RCC 7860 (cell line): ENCODE results near the gene STAC2.
A peak's percentile ranks its signal among the peaks of the same experiment; 100 is the strongest.
"Not testable (repeated sequence)": the region's sequence is repeated elsewhere in the genome, so short reads cannot be mapped to it uniquely, and the experiment has no call there.

Experiments used
- DNase-seq: peaks from one replicate; pipeline ENCODE4 v3.0.0-alpha.2; 2015; ENCODE audit warnings: low spot score
- FAIRE-seq: peaks from 2 replicates; lab custom pipeline; 2012; peaks lifted over from hg19 to GRCh38; lab: Jason Lieb, UNC

Gene STAC2

DNA sequence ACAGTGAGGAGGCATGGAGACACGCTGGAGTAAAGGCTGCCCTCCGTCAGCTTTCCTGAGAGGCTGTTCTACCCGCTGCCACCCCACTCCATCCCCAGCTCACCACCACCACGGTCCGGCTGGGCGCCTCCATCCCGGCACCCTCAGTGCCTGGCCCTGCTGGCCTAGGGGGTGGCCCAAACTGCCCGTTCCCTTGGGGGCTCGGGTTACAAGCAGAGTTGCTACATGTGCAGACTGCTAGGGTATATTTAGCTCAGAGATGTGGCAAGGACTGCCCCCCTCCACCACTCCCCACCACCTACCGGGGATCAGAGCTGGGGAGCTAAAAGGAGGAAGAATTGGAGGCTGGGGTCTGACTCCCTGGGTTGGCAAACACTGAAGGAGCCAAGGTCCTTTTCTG is 32.4 kb downstream of the STAC2 start:
- FAIRE-seq (no peak), DNase-seq (no peak)

GRCh38 chr17:39192901-39193300 is 32.8 kb downstream of the STAC2 start:
- DNase-seq (no peak), FAIRE-seq (no peak)

DNA sequence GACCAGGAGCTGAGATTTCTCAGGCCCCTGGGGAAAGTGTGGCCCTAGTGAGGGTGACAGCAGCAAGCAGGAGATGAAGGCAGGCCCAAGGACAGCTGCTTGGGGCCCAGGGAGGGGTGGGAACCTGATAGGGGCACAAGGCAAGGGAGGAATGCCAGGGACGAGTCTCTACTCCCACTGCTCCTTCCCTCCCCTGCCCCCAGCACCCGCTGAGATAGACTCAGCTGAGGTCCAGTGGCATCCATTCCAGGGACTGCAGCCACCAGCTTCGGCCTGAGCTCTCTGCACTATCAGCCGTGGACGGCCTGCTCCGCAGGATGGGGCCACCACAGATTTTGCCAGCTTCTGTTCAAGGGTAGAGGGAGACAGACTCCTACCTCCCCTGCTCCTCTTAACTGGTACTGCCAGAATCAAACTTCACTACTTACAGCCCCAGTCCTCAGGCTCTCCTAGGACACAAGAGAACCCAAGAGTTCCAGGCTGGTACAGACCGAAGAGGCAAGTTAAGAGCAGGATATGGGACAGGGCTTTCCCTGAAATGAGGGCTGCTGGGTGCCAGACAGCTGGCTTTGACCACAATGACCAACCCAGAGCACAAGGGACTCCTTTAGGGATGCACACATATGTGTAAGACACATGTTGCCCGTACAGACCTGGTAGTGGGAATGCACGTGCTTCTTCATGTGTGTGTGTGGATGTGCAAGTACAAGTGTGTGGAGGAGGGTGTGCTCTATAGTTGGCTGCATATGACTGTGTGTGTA is 33.8 kb downstream of the STAC2 start:
- FAIRE-seq (no peak), DNase-seq (no peak)

DNA sequence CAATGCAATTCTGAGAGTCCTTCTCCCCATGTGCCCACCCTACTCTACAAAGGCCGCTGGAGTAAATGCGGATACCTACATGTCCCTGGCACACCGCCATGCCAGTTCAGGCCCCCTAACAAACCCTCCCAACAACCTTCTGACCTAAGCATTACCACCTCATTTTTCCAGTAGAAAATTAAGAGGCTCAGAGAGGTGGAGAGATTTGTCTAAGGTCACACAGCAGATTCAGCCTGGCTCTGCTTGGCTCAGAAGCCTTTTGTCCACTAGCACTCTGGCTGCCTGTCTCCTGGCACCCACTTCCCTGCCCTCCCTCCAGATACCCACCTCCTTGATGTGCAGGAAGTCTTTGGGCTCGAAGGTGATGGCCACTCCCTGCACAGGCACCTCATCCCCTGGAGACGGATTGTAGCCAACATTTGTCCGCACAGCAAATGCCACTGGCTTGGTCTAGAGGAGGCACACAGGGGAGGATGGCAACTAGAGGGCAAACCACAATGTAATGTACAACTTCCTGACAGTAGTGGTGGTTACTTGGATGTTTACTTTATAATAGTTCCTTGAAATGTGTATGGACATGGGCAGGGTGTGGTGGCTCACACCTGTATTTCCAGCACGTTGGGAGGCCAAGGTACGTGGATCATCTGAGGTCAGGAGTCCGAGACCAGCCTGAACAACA is 38.5 kb downstream of the STAC2 start:
- FAIRE-seq (no peak), DNase-seq (peak; percentile 19)

- FAIRE-seq (no peak), DNase-seq (no peak)
Observed at GRCh38 chr17:39186481-39187002, 39.2 kb downstream of the STAC2 start.

DNA sequence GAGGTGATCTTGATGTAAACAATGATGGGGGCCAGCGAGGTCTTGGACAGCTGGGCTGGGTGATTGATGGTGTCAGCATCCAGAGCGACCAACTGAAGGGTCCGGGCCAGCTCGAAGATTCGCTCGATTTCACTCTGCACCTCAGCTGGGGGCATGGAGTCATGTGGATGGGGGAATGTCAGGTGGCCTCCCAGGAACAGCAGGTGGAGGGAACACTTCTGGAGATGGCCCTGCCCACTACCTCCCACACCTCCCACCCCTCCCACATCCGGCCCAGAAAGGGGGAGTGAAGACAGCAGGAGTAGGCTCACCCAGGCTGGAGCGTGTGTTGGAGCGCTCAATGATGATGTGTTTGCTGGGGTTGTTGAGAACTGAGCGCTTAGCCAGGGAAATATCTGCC is 42.0 kb downstream of the STAC2 start:
- no peak for FAIRE-seq
- no peak for DNase-seq

DNA sequence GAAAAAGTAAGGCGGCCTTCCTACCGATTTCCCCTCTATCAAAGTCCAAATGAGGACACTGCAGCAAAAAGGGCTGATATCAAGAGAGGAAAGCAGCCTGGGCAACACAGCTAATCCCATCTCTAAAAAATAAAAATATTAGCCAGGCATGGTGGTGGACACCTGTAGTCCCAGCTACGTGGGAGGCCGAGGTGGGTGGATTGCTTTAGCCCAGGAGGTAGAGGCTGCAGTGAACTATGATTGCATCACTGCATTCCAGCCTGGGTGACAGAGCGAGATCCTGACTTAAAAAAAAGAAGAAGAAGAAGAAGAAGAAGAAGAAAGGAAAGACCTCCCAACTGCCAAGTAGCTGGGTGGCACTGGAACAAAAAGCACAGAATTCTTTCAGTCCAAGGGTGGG is 42.7 kb downstream of the STAC2 start:
- FAIRE-seq, result no peak
- no peak for DNase-seq

- DNase-seq (no peak), FAIRE-seq (no peak)
Observed at GRCh38 chr17:39181303-39181702, 44.4 kb downstream of the STAC2 start.

GRCh38 chr17:39178536-39178935 is 47.2 kb downstream of the STAC2 start:
- FAIRE-seq, result no peak
- DNase-seq, result no peak

- FAIRE-seq, result no peak
Observed at GRCh38 chr17:39177256-39177655, 48.5 kb downstream of the STAC2 start.

GRCh38 chr17:39175695-39176093 is 50.1 kb downstream of the STAC2 start:
- DNase-seq (no peak), FAIRE-seq (no peak)

More at GRCh38 chr17:39177256-39177655, 48.5 kb downstream of the STAC2 start:
- DNase-seq, result no peak

- DNase-seq (no peak), FAIRE-seq (no peak)
Observed at GRCh38 chr17:39174920-39175694, 50.6 kb downstream of the STAC2 start.

DNA sequence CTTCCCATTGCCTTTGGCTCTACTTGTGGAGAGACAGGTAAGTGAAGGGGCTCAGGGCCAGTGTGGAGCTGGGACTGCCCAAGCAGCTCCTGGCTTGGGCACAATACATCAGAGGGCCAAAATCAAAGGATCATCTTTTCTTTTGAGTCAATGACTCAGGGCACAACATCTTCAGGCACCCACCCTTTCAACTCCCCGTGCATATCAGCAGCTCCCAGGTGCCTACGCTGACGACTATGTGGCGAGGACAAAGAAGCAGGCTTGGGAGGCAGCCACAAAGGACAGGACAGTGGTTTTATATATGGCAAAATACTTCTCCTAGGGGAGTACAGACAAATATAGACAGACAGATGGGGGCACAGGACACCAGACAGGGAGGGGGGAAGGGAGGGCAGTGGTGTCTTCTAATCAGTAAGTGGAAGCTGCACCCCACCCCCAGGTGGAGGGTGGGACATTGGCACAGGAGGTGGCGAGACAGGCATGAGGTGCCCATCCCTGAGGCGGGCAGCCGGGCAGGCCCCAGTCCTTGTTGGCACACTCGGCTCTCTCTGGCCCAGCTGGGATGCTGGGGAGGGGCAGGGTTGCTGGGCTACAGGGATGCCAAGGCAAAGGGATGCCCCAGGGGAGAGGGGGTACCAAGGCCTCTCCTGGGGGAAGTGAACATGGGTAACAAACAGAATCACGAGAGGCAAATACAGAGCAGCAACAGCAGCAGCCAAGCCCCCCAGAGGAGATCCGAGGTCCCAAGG is 52.0 kb downstream of the STAC2 start:
- FAIRE-seq, result no peak
- DNase-seq, result no peak

DNA sequence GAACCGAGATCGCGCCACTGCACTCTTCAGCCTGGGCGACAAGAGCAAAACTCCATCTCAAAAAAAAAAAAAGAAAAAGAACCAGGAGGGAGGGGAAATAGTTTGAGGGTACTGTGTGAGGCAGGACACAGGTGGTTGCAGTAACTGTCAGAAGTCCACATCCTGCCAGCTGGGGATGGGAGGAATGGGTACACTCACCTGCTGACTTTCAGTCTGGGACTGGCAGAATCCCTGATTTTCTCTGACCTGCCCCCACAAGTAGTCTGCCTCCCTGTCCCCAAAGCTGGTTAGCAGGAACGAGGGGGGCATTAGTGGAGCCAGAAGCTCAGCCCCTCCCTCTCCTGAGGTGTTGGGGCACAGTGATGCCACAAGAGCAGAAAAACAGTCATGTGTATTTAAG is 52.7 kb downstream of the STAC2 start:
- DNase-seq, result no peak
- no peak for FAIRE-seq

- DNase-seq (no peak), FAIRE-seq (no peak)
Observed at GRCh38 chr17:39171933-39172332, 53.8 kb downstream of the STAC2 start.

GRCh38 chr17:39170558-39170957 is 55.2 kb downstream of the STAC2 start:
- no peak for DNase-seq
- no peak for FAIRE-seq

- DNase-seq (no peak), FAIRE-seq (no peak)
Observed at GRCh38 chr17:39170109-39170508, 55.6 kb downstream of the STAC2 start.

DNA sequence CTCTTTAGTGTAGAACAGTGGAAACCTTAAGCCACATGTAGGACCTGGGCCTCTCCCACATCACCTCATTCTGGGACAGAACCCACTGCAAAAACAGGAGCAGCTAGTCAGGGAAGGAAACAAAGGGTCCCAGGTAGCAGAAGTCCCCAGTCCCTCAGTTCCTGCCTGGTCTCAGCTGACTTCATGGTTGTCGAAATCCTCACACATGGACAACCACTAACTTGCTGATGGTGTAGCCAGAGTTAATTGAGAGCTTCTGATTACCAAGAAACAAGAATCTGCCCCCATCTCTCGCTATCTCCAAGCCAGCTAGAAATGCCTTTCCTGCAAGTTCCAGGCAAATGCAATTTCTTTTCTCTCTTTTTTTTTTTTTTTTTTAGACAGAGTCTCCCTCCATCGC is 56.2 kb downstream of the STAC2 start:
- no peak for DNase-seq
- FAIRE-seq, result no peak

GRCh38 chr17:39169101-39169500 is 56.6 kb downstream of the STAC2 start:
- DNase-seq (no peak), FAIRE-seq (no peak)

DNA sequence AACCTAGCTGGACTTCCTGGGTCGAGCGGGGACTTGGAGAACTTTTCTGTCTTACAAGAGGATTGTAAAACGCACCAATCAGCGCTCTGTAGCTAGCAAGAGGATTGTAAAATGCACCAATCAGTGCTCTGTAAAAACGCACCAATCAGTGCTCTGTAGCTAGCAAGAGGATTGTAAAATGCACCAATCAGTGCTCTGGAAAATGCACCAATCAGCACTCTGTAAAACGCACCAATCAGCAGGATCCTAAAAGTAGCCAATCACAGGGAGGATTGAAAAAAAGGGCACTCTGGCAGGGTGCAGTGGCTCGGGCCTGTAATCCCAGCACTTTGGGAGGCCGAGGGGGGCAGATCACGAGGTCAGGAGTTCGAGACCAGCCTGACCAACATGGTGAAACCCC is 57.2 kb downstream of the STAC2 start:
- not testable (repeated sequence) for DNase-seq, FAIRE-seq

DNA sequence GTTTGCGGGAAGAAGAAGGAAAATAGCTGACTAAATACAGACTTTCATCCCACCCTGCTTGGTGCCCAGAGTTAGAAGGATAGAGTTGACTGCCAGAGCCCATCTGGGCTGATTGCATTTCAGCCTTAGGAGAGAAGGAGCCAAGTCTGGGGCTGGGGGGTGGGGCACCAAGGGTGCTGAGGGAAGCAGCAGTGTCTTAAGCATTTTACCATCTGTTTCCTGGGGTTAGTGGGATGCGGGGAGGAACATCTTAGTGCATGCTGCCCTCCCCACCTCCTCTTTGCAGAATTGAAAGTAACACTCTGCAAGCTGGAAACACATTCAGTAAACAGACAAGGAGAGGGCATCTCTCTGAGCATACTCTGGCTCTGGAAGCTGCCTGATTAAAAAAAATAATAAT is 58.3 kb downstream of the STAC2 start:
- no peak for FAIRE-seq
- DNase-seq, result no peak
